Natural killer cell (primary cell): ENCODE measurements around the gene ARMH4. TPM values are rescaled to one million over a fixed set of nuclear protein-coding genes. Genes with fewer than 3 reads are reported as not detected.
A peak's percentile ranks its signal among the peaks of the same experiment; 100 is the strongest.

Source experiments
- ATAC-seq, 3 donors: fragments of 150-1000 bp in 2 of 3; fragments of 200-7000 bp in 1 of 3; cut with Tn5 transposase; 1 replicate in 1 of 3; 2 replicates in 2 of 3; pipeline ENCODE4 v1.10.0; 2021; ENCODE audit warnings: mild to moderate bottlenecking in 2 of 3, moderate library complexity in 2 of 3
- DNase-seq, 2 donors: peaks; one replicate each; pipeline versions ENCODE4 v3.0.0 to v3.0.0-alpha.2; 2013 to 2021; ENCODE audit warnings: mixed read lengths in 1 of 2
- H3K27ac ChIP-seq: one replicate; pipeline ENCODE4 v1.5.1; 2013; ENCODE audit warnings: mild to moderate bottlenecking, low read length
- H3K27me3 ChIP-seq: one replicate; pipeline ENCODE4 v1.6.1; 2013; ENCODE audit warnings: low read length; ENCODE audit not compliant: control insufficient read depth, insufficient read depth
- H3K36me3 ChIP-seq: one replicate; pipeline ENCODE4 v1.6.1; 2013; ENCODE audit warnings: low read length; ENCODE audit not compliant: control insufficient read depth, insufficient read depth
- H3K4me1 ChIP-seq: one replicate; pipeline ENCODE4 v1.6.1; 2013; ENCODE audit warnings: low read length; ENCODE audit not compliant: control insufficient read depth, insufficient read depth
- H3K4me3 ChIP-seq: one replicate; pipeline ENCODE4 v1.5.1; 2013; ENCODE audit warnings: low read length
- H3K9me3 ChIP-seq: one replicate; pipeline ENCODE4 v1.6.1; 2013; ENCODE audit warnings: low read length; ENCODE audit not compliant: control insufficient read depth, insufficient read depth
- H3K27ac Mint-ChIP-seq, 2 donors: one replicate each; pipeline ENCODE4 v1.8.0; 2022; ENCODE audit warnings: mild to moderate bottlenecking in 2 of 2, mixed read lengths in 2 of 2, moderate library complexity in 1 of 2
- H3K27me3 Mint-ChIP-seq, 2 donors: one replicate each; pipeline ENCODE4 v1.8.0; 2022; ENCODE audit warnings: low read depth in 2 of 2, mixed read lengths in 2 of 2
- H3K36me3 Mint-ChIP-seq: one replicate; pipeline ENCODE4 v1.8.0; 2022; ENCODE audit warnings: mixed read lengths
- H3K4me1 Mint-ChIP-seq, 2 donors: one replicate each; pipeline ENCODE4 v1.8.0; 2022; ENCODE audit warnings: mixed read lengths in 2 of 2
- H3K4me3 Mint-ChIP-seq: one replicate; pipeline ENCODE4 v1.8.0; 2022; ENCODE audit warnings: mild to moderate bottlenecking, moderate library complexity, mixed read lengths
- H3K9me3 Mint-ChIP-seq, 2 donors: one replicate each; pipeline ENCODE4 v1.8.0; 2022; ENCODE audit warnings: mixed read lengths in 2 of 2
- CTCF ChIP-seq: fragments of 200-600 bp; IDR thresholded peaks from one replicate; pipeline ENCODE4 v1.8.0; 2022; ENCODE audit warnings: antibody characterized with exemption
- WGBS: methylation state at CpG from one replicate; pipeline ENCODE4 v1.1.7; 2013; ENCODE audit warnings: missing lambda C conversion rate; ENCODE audit not compliant: insufficient coverage; 5-methylcytosine and 5-hydroxymethylcytosine counted together
- intact Hi-C: fragments of 100-400 bp; cut with micrococcal nuclease; formaldehyde crosslinking; loops from one replicate; pipeline ENCODE4 v1.14.2; 2022
- total RNA-seq, 4 donors: library from RNA; stranded (reverse); fragments of 120-200 nt in 1 of 4; gene quantifications; one replicate each; pipeline versions ENCODE4 v1.2.3 to v1.2.4, GENCODE V29; 2013 to 2022

The ARMH4 gene
- total RNA-seq, 3 donors from 2014 or later (not counting 1 experiment from before 2014, with no cell fraction given) = 0.32 TPM; not detected in 2

DNA sequence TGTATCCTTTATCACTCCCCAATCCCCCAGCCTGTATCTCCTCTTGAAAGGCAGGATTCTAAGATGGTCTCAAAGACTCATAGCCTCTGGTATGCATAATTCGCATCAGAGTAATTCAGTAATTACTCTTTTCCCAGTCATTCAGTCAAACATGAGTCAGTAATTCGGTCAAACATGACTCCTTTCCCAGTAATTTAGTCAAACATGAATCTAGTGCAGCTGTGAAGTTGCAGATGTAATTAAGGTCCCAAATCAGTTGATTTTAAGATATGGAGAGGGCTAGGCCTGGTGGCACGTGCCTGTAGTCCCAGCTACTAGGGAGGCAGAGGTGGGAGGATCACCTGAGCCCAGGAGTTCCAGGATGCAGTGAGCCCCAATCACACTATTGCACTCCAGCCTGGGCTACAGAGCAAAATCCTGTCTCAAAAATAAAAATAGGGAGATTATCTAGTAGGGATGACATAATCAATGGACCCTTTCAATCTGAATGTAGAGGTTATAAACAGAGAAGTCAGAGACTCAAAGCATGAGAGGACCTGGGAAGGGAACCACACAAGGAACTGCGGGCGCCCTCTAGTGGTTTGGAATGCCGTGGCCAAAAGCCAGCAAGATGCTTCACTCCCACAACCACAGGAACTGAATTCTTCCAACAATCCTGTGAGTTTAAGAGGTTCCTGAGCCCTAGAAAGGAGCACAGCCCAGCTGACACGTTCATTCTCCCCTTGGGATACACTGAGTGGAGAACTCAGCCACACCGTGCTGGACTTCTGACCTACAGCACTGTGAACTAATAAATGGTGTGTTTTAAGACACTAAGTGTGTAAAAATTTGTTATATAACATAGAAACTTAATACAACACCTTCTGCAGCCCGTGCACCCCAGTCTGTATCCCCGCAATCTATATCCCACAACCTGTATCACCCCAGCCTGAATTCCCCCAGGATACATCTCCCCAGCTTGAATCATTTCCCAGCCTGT is 14.3 kb upstream of the ARMH4 start:
- H3K4me3 Mint-ChIP-seq = no peak overlapping the region
- TF ChIP-seq CTCF = peak; percentile 94
- H3K27ac Mint-ChIP-seq = no peak overlapping the region
- Histone ChIP-seq H3K36me3 (no peaks in the 10 kb centered on the region), H3K9me3 (no peaks in the 10 kb centered on the region), H3K27me3 (no peaks in the 10 kb centered on the region), H3K4me3 (no peak overlapping the region), H3K4me1 (peaks cover 3% of the 10 kb centered on the region), H3K27ac (no peak overlapping the region)
- peaks cover 0 to 9% of the 10 kb centered on the region in 2 donors for H3K4me1 Mint-ChIP-seq
- WGBS = 36% methylated on average over 10 of the region's 10 CpGs
- peak; percentile 54 to 71 (median 57) for ATAC-seq
- no peaks in the 10 kb centered on the region for H3K36me3 Mint-ChIP-seq
- no peaks in the 10 kb centered on the region for H3K9me3 Mint-ChIP-seq
- intact Hi-C loops = no loop called here
- peaks cover 15 to 28% of the 10 kb centered on the region in 2 donors for H3K27me3 Mint-ChIP-seq
- peak; percentile 56 to 78 for DNase-seq

DNA sequence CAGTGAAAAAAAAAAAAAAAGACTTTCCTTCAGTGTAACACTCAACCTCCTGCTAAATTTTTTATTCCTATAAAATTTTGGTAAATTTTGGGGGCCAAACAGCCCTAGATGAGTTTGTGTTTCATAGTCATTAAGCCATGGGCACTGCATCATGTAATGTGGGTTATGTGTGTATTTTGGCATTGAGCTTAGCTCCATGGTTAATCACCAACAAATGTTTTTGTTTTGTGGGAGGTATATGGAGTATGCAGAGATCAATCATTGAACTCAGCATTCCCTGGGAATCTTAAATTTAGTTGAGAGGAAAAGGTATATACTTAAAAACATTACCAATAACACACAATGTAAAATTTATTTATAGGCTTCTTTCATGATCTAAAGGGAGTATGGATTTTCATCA is 8.5 kb upstream of the ARMH4 start:
- Histone ChIP-seq H3K36me3 (no peaks in the 10 kb centered on the region), H3K4me1 (no peaks in the 10 kb centered on the region), H3K27ac (no peak overlapping the region), H3K9me3 (no peaks in the 10 kb centered on the region), H3K27me3 (no peaks in the 10 kb centered on the region), H3K4me3 (no peak overlapping the region)
- Mint-ChIP-seq H3K27me3 (peaks cover 7 to 40% of the 10 kb centered on the region in 2 donors), H3K27ac (no peak overlapping the region), H3K4me3 (no peak overlapping the region), H3K9me3 (no peaks in the 10 kb centered on the region), H3K4me1 (no peaks in the 10 kb centered on the region), H3K36me3 (no peaks in the 10 kb centered on the region)
- TF ChIP-seq CTCF = no peak
- DNase-seq = no peak
- intact Hi-C loops = no loop called here
- ATAC-seq = no peak

DNA sequence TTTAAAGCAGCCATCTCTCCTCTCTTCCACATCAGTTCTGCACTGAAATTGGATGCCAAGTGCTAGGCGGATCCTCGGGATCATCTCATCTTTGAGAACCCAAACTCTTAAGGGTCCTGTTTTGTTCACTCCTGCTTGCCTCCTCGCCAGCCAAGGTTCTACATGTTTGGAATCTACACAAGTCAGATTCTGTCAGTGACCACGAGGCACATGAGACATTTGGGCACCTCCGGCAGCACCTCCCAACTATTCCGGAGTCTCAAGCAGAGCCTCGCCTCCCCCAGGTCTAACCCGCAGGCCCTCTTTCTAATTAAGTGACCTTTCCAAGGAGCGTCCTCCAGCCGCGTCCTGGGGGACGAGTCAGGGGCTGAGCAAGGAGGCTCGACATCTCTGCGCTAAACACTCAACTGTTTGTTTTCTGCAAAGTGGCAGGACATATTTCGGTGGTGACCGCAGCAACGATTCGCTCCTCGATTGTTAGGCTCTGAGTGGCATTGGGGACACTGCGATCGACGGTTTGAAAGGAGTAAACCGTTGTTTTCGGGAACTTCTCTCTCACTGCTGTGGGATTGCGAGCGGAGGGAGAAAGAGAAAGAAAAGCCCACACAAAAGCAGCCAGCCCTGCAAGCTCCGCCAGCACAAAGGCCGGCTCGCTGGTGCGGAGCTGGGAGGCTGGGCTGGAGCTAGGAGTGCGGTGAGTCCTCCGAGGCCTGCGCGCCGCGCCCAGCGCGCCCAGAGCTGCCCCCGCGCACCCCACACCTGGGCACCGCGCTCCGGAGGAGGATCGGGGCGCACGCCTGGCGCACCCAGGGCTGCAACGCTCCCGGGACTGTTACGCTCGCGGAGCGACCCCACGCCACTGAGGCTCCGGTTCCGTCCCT is 640 bp downstream of the ARMH4 start:
- intact Hi-C loops = no loop called here
- H3K36me3 ChIP-seq = no peaks in the 10 kb centered on the region
- Mint-ChIP-seq H3K4me1 (peaks cover 14 to 17% of the 10 kb centered on the region in 2 donors), H3K36me3 (no peaks in the 10 kb centered on the region), H3K9me3 (no peaks in the 10 kb centered on the region), H3K27me3 (peaks cover 29 to 50% of the 10 kb centered on the region in 2 donors), H3K27ac (no peak overlapping the region), H3K4me3 (peak overlapping the region; percentile 82)
- no peak for TF ChIP-seq CTCF
- no peak overlapping the region for H3K27ac ChIP-seq
- H3K9me3 ChIP-seq = no peaks in the 10 kb centered on the region
- WGBS = 3% methylated on average over 56 of the region's 56 CpGs
- H3K4me3 ChIP-seq = peak overlapping the region; percentile 7
- H3K27me3 ChIP-seq = peaks cover 10% of the 10 kb centered on the region
- ATAC-seq = peak; percentile 14 to 46 (median 21)
- DNase-seq = no peak
- peaks cover 15% of the 10 kb centered on the region for H3K4me1 ChIP-seq
